ENCODE data around the gene RNF167.
A peak's percentile ranks its signal among the peaks of the same experiment; 100 is the strongest.
"Not testable (repeated sequence)": the region's sequence is repeated elsewhere in the genome, so short reads cannot be mapped to it uniquely, and the experiment has no call there.

Gene RNF167

GRCh38 chr17:4903051-4903818 lies 36.8 kb upstream of the RNF167 start, which contains the start of gene CHRNE:
Gene CHRNE (minus strand): TSS chr17:4903098. CDS start chr17:4903063, 35 bp downstream.
- H3K4me3 ChIP-seq (ENCODE audit: low read depth, low read length), result no peak within 1 kb of the TSS
- TF ChIP-seq, protein P1, sequence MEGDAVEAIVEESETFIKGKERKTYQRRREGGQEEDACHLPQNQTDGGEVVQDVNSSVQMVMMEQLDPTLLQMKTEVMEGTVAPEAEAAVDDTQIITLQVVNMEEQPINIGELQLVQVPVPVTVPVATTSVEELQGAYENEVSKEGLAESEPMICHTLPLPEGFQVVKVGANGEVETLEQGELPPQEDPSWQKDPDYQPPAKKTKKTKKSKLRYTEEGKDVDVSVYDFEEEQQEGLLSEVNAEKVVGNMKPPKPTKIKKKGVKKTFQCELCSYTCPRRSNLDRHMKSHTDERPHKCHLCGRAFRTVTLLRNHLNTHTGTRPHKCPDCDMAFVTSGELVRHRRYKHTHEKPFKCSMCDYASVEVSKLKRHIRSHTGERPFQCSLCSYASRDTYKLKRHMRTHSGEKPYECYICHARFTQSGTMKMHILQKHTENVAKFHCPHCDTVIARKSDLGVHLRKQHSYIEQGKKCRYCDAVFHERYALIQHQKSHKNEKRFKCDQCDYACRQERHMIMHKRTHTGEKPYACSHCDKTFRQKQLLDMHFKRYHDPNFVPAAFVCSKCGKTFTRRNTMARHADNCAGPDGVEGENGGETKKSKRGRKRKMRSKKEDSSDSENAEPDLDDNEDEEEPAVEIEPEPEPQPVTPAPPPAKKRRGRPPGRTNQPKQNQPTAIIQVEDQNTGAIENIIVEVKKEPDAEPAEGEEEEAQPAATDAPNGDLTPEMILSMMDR (IDR thresholded peaks at IDR 0.05; ENCODE audit: control insufficient read depth, extremely low read depth, insufficient read depth), result peak; percentile 89
- DNase-seq (ENCODE audit: low read depth), result peak; percentile 80

DNA sequence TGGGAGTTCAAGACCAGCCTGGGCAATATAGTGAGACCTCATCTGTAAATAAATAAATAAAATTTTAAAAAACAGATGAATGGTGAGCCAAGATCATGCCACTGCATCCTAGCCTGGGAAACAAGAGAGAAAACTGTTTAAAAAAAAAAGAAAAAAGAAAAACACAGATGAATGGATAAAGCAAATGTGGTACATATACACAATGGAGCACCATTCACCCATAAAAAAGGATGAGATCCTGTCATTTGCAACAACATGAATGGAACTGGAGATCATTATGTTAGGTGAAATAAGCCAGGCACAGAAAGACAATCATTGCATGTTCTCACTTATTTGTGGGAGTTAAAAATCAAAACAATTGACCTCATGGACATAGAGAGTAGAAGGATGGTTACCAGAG lies 33.4 kb upstream of the RNF167 start:
- DNase-seq (ENCODE audit: low read depth); H3K4me3 ChIP-seq (ENCODE audit: low read depth, low read length): not testable (repeated sequence)

DNA sequence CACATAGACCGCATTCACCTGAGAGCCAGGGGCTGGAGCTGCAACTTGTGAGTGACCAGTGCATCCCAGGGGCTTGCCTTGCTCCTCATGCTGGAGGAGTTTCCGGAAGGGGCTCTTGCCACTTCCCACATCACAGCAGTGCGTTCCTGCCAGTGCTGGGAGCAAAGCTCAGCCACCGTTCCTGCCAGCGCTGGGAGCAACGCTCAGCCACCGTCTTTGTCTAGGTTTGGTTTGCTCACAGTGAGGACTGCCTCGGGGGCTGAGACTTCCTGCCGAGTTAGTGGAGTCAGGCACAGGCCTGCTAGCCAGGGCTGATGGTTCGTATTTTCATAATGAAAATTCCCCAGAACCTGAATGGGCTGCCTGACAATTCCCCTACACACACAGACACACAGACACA lies 31.8 kb upstream of the RNF167 start:
- H3K4me3 ChIP-seq (ENCODE audit: low read depth, low read length), result no peak overlapping the region
- TF ChIP-seq, protein P1 (IDR thresholded peaks at IDR 0.05; ENCODE audit: control insufficient read depth, extremely low read depth, insufficient read depth), result no peak
- DNase-seq (ENCODE audit: low read depth), result no peak

DNA sequence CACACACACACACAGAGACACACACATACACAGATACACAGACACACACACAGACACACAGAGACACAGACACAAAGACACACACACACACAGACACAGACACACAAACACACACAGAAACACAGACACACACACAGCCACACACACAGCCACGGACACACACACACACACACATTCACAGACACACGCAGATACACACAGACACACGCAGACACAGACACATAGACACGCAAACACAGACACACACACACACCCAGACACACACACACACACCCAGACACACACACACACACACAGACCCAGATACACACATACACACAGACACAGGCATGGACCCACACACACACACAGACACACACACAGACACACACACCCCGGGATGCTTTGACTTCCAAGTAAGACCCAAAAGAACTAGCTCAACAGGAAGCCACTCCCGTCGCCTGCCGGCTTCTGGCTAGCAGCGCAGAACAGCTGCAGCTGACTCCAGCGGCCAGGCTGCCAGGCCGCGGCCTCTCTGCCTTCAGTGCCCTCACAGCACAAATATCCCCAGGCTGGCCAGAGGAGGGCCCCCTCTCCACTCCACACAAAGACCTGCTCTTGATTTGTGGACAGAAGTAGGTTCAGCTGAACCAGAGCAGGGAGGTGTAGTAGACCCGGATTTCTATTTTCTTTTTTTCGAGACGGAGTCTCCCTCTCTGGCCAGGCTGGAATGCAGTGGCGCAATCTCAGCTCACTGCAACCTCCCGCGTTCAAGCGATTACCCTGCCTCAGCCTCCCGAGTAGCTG lies 31.2 kb upstream of the RNF167 start:
- TF ChIP-seq, protein P1 (IDR thresholded peaks at IDR 0.05; ENCODE audit: control insufficient read depth, extremely low read depth, insufficient read depth), result peak; percentile 78
- no peak overlapping the region for H3K4me3 ChIP-seq (ENCODE audit: low read depth, low read length)
- peak; percentile 74 for DNase-seq (ENCODE audit: low read depth)

DNA sequence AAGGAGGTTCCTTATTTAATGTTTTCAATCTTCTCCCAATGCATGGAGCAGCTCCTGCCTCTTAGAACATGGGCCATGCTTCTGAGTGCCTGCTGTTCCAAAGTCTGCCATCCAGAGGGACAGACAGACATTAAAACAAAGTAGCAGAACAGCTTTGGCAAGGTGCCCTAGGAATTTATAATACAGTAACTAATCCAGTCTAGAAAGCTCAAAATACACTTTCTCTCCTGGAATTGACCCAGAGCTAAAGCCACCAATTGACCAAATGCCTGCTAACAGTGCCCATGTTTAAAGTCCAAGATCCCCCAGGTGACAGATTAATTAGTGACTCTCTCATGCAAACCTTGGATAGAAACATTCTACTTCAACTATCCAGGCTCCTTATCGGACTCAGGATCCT lies 26.1 kb upstream of the RNF167 start:
- no peak for DNase-seq (ENCODE audit: low read depth)
- TF ChIP-seq, protein P1 (IDR thresholded peaks at IDR 0.05; ENCODE audit: control insufficient read depth, extremely low read depth, insufficient read depth), result no peak
- H3K4me3 ChIP-seq (ENCODE audit: low read depth, low read length), result no peak overlapping the region

DNA sequence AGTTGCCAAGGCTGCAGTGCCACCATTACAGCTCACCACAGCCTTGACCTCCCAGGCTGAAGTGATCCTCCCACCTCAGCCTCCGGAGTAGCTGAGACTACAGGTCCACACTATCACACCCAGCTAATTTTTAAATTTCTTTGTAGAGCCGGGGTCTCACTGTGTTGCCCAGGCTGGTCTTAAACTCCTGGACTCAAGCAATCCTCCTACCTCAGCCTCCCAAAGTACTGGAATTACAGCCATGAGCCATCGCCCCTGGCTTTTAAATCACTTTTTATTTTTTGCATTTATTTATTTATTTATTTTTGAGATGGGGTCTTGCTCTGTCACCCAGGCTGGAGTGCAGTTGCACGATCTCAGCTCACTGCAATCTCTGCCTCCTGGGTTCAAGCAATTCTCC lies 25.5 kb upstream of the RNF167 start:
- not testable (repeated sequence) for DNase-seq (ENCODE audit: low read depth); H3K4me3 ChIP-seq (ENCODE audit: low read depth, low read length)

GRCh38 chr17:4919511-4920047 lies 20.5 kb upstream of the RNF167 start:
- no peak overlapping the region for H3K4me3 ChIP-seq (ENCODE audit: low read depth, low read length)
- DNase-seq (ENCODE audit: low read depth), result no peak
- TF ChIP-seq, protein P1 (IDR thresholded peaks at IDR 0.05; ENCODE audit: control insufficient read depth, extremely low read depth, insufficient read depth), result no peak

All from LNCaP clone FGC (cell line).